Esophagus muscularis mucosa (tissue), 3 donors: ENCODE data around the gene PDSS2.

Source experiments
- POLR2AphosphoS5 ChIP-seq, 2 donors: sonication (generic); formaldehyde crosslinking; IDR thresholded peaks; one replicate each; pipeline ENCODE4 v1.6.1; 2017; ENCODE audit warnings: antibody characterized with exemption in 2 of 2
- TF ChIP-seq, protein P1 (sequence below), 3 experiments: fragments of 200-600 bp in 2 of 3; fragments of 450-650 bp in 1 of 3; sonication (generic) in 2 of 3; IDR thresholded peaks; one replicate each; pipeline ENCODE4 v1.5.1; 2017 to 2019; ENCODE audit warnings: antibody characterized with exemption in 3 of 3, mild to moderate bottlenecking in 2 of 3, moderate library complexity in 1 of 3

DNA sequence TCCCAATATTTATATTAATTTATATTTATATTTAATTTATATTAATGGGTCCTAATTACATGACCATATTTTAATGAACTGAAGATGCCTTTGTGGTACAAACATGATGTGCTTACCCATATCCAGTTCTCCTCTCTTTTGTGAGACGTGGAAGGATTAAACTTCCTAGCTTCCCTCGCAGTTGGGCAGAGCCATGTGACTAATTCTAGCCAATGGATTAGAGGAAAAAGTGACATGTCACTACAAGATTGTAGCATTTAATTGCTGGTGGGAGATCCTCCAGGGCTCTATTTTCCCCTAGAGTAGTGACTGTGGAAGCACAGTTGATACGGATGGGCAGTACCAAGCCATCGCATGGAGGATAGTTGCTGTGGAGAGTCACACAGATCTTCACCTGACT lies 25.8 kb upstream of the PDSS2 start:
- TF ChIP-seq POLR2AphosphoS5 (IDR thresholded peaks at IDR 0.05), result no peak
- TF ChIP-seq, protein P1, sequence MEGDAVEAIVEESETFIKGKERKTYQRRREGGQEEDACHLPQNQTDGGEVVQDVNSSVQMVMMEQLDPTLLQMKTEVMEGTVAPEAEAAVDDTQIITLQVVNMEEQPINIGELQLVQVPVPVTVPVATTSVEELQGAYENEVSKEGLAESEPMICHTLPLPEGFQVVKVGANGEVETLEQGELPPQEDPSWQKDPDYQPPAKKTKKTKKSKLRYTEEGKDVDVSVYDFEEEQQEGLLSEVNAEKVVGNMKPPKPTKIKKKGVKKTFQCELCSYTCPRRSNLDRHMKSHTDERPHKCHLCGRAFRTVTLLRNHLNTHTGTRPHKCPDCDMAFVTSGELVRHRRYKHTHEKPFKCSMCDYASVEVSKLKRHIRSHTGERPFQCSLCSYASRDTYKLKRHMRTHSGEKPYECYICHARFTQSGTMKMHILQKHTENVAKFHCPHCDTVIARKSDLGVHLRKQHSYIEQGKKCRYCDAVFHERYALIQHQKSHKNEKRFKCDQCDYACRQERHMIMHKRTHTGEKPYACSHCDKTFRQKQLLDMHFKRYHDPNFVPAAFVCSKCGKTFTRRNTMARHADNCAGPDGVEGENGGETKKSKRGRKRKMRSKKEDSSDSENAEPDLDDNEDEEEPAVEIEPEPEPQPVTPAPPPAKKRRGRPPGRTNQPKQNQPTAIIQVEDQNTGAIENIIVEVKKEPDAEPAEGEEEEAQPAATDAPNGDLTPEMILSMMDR (IDR thresholded peaks at IDR 0.05), result no peak
